CD4-positive, alpha-beta T cell treated with Interferon alpha-2 for 1 hour (primary cell): ENCODE results near the gene ZC3H6.
"Not testable (repeated sequence)": the region's sequence is repeated elsewhere in the genome, so short reads cannot be mapped to it uniquely, and the experiment has no call there.

ENCODE experiments used
- DNase-seq, 2 donors: peaks; one replicate each; pipeline ENCODE4 v3.0.0-alpha.2; 2020 to 2022

The ZC3H6 gene

DNA sequence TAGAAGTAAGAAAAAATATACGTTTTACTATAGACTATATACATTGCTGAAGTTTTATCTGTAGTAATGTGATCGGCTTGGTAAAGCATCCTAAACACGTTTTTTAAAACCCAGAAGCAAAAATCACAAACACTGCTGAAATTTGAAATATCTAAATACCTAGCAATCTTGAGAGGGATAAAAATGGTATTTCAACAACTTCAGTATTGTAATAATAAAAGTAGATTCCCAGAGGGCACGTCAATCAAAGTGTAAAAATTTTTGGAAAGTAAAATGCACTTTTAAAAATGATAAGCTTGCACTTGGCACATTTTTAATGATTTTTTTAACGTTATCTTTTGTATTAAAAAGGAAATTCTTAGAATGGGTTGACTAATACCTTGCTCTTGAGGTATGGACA lies 1.6 kb downstream of the ZC3H6 start:
- DNase-seq = no peak

DNA sequence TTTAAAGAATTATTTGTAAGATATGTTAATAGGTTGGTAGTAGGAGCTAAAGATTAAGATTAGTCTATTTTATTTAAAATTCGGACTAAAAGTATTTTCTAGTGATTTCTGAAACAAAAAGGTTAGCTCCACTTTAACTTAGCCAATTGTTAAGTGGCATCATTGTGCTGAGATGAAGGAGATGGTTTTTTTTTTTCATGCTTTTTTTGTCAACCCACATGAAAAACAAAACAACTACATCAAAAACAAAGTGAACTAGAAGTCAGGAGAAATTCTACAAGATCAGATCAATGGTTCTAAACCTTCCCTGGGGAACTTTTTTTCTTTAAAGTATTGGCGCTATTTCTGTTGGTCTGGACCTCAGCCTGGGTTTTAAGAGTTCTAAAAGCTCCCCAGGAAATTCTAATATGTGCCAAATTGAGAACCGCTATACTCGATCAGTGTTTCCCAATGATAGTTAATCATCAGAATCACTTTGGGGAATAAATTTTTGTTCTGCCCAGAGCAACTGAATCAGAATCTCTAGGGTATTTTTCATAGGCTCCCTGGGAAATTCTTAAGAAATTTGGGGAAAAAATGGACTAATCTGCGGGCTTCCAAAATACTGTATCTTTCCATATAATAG lies 2.3 kb downstream of the ZC3H6 start:
- peak in 1 of 2 donors; percentile 17 for DNase-seq

DNA sequence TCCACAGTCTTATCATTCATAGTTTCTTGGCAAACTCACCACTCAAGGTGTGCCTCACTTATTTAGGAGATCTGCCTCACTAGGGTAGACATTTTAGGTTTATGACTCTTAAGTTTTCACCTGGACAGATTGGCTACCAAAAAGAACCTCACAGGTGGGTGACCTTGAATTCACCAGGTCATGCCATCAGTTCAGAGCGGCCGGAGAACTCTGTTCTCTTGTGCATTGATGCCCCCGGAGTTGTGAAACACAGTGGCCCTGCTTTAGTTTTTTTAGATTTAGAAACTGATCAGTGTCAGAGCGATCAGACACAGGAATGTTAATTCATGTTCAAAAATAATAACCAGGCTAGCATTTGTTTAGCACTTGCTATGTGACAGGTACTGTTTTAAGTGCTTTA lies 6.7 kb downstream of the ZC3H6 start:
- DNase-seq = not testable (repeated sequence)

DNA sequence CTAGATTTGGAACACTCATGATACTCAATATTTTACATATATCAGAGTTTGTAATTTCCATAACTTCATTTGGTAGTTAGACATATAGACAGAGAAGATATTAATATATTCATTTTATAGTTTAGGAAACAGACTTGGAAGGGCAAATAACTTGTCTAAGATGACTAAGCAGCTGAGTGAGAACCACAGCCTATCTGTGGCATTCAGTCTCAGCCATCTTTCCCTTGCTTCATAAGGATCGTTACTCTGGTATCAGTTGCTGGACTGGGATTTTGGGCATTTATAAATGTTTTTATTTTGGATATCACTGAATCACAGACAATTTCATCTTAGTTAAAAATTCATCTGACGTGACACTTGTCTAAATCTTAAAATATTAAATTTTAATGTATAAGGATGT lies 8.1 kb downstream of the ZC3H6 start:
- DNase-seq = not testable (repeated sequence)

DNA sequence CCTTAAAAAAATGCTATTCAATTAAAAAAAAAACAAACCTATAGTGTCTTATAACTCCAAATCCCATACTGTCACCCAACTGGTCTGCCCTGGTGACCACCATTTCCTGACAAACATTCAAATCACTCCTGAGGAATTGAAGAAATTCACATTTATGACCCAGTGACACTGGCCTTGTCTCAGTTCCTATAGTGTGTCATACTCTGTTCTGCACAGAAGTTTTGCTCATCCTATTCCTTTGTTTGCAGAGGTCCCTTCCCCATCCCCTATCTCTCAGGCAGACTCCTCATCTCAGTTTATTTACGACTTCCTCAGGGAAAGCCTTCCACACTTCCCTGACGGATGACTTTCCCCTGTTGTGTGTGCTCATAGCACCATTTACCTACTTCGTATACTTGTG lies 14.7 kb downstream of the ZC3H6 start:
- no peak for DNase-seq

DNA sequence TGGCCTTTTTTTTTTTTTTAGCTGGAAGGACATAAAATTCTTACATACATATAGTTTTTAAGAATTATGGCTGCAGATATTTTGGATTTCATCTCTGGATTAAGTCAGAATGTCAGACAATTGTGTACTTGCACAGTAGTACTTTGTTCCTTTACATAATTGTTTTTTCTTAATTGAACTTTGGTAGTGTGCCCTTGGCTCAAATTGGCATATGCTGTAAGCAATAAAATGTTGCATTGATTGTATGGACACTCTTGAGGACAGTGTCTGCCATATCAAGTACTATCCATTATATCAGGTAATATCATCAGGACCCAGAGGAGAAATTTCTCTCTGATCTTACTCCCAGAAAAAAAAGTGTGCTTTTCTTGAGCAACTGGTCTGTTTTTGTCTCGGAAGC lies 15.3 kb downstream of the ZC3H6 start:
- DNase-seq = no peak

DNA sequence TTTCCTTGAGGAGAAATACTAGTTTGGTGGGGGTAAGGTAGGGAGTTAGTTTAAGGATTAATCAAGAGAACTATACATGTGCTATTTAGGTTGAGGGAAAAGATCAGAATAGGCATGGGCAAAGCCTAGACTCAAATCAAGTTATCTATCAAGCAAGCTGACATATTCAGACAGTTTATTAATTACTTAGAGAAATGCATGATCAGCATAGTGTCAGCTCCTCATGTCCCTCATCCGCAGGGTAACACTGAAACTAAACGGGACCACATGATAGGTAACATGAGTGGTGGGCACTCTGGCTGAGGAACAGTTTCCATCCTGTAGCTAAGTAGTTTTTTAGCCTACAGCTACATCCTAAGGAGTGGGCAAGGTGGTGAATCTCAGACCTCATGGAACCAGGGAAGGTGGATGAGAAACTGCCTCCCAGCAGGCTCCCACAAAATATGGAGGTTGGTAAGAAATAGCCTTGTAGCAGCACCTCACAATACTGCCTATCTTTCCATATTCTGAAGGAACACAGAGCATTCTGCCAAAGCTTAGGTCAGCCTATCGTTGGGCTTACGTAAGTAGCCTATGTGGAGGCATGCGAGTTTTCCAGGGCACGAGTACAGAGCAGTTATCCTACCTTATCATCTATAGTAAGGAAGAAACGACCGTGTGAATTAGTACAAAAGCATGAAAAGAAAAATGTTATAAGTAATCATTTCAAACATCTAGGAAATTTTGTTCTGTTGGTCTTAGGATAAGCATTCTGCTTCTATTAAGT lies 18.4 kb downstream of the ZC3H6 start:
- no peak for DNase-seq

DNA sequence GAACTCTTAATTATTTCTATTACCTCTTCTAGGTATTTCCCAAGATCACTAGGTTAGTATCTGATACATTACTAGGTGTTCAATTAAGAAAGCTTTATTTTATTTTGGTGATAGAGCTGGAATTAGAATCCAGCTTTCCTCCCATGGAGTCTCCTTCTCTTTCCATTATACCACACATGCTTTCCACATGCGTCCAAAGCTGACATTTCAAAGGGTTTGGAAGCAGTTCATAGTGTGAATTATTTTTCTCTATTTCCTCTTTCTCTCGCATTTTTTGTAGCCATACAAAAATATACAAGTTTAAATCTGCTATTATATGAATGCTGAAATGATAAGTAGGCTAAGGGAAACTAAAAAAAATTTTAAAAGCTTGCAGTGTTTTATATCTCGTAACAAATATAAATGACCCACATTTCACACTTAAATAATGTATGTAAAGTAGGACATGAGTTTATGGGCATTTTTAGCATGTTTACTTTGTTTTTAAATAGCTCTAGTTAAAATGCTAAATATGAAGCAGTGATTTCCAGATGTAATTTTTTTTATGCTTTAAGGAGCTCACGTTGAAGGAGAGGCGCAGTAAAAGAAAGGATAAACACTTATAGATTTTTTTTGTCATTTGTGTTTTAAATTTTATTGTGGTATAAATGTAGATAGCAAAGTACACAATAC lies 20.1 kb downstream of the ZC3H6 start:
- no peak for DNase-seq

DNA sequence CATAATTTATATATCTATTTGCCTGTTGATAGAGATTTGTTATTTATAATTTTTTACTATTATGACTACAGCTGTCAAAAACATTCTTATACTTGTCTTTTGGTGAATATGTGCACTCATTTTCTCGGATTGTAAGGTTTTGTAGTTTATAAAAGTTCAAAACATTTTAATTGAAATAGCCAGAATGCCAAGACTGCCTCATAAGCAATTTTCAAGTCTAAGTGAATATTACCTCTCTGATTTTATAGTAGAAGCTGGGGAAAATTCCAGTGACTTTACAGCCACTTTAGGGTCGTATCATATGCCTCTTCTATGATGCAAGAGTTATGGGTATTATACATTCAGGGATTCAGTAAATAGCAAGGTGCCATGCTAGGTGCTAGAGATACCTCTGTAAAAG lies 21.0 kb downstream of the ZC3H6 start:
- DNase-seq = no peak

DNA sequence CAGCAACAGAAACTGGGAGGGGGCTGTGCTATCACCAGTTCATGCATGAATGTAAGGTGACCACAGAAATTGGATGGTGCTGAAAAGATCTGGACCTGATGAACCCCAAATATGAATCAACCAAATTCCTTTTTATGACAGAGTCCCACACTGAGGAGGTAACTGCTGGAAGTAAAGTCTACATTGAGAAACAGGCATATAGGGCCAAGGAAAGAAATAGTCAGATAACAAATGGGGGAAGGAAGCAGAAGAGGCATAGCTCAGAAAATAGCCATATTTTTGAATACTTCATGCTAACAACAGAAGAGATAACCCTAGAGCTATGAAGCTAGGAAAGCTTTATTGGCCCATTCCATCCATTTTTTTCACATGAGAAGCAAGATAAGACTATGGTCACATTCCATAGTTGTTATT lies 25.8 kb downstream of the ZC3H6 start:
- no peak for DNase-seq

DNA sequence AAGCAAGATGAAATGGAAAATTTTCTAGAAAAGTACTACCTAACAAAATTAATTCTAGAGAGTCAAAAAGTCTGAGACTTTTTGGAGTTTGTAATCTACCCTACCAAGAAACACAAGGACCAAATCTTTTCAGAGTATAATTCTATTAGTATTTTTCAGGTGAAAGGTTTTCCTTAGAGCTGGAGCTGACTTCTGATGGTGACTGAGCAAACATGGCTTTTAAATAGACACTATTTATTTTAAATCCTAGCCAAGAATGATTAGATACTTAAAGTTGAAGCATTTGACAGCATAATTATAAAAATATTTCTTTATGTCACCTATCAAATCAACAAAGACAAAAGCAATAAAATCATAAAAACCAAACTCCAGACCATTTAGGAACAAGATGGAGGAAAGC lies 26.6 kb downstream of the ZC3H6 start:
- no peak for DNase-seq

DNA sequence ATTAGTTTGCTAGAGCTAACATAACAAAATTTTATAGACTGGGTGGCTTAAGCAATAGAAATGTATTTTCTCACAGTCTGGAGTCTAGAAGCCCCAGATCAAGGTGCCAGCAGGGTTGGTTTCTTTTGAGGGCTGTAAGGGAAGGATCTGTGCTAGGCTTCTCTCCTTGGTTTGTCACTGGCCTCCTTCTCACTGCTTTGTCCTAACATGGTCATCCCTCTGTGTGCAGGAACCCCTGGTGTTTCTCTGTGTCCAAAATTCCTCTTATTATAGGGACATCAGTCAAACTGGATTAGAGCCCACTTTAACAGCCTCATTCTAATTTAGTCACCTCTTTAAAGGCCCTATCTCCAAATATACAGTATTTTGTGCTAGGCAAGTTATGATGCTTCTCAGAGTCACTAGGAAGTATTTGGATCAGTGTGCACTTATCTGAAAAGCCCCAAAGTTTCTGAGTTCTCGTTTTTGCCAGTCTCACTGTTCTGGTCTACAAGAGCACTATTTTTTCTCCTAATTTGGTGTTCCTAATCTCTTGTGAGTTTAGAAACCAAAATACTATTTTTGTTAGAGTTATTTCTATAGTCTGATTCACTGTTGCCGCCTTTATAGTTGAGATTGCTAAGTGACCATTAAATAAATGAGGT lies 29.0 kb downstream of the ZC3H6 start:
- no peak for DNase-seq

DNA sequence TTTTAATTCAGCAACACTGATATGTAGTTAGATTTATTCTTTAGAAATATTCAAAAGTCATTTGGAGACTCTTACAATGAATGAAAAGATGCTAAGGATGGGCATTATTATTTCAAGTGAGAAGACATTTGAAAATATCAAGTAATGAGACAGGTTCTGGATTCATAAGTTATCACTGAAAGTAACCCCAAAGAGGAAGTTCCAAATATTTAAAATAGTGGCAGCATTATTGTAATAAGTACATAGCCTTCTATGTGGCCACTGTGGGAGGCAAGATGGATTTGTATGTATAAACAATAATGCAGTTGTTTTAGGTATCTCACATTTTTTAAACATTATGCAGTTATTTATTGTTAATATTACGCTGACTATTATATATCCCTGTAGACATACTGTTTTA lies 29.7 kb downstream of the ZC3H6 start:
- no peak for DNase-seq

DNA sequence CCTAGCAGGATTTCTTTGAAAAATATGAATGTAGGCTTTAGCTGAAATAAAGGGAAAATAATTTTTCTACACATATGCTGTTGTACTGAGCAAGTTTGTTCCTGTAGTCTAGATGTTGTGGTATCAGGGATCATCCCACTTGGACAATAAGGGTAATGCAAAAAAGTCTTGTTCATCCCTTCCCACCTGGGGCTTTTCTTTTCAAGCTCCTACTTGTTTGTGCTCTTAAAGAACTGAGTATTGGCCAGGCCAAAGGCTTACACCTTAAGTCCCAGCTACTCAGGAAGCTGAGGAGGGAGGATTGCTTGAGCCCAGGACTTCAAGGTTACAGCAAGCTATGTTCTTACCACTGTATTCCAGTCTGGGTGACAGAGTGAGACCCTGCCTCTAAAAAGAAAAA lies 35.5 kb downstream of the ZC3H6 start:
- no peak for DNase-seq

DNA sequence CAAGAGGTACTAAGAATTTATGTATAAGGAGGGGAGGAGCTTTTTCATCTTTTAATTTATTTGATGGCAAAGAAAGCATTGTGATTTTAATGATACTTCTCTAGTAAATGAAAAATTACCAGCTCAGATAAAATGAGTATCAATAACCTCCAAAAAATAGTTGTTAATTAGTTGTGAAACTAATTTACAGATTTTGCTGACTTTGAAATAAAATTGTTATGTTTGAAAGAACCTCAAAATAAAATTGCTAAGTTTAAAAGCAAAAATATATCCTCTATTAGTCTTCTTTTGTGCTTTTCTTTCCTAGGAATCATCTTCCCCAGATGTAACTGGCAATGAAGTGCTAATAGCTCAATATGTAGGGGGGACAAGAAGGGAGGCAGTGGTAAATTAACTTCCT lies 36.5 kb downstream of the ZC3H6 start:
- no peak for DNase-seq

DNA sequence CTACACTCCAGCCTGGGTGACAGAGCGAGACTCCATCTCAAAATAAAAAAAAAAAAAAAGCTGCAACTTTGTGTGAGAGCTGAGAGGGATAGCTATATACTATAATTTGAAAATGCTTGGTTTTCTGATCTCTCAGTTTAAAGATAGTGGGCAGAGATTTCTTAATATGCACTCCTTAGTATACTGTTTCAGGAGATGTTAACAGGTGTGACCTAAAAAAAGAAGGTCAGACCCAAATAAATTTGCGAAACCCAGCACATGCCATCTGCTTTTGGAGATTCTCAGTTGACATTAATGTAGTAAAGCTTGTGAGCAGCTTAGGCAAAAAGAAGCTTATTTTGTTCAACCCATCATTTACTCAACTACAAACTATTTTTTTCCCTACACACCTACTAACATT lies 37.4 kb downstream of the ZC3H6 start:
- DNase-seq = no peak

DNA sequence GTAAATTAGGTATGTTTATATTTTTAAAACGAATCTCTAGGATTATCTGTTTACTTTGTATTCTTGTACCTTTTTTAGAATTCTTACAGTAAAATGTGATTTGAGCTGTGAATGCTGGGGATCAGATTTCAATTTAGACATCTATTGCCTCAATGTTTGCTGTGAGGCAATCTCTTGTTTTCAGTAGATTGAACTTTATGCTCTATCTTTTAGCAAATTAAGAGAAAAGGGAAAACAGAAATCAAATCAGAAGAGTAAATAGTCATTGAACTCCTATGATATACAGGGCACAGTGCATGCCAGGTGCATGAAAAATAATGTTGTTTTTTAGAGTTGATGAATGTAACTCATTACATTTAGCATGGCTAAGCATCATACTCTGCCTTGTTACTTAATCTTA lies 39.5 kb downstream of the ZC3H6 start:
- DNase-seq = no peak

DNA sequence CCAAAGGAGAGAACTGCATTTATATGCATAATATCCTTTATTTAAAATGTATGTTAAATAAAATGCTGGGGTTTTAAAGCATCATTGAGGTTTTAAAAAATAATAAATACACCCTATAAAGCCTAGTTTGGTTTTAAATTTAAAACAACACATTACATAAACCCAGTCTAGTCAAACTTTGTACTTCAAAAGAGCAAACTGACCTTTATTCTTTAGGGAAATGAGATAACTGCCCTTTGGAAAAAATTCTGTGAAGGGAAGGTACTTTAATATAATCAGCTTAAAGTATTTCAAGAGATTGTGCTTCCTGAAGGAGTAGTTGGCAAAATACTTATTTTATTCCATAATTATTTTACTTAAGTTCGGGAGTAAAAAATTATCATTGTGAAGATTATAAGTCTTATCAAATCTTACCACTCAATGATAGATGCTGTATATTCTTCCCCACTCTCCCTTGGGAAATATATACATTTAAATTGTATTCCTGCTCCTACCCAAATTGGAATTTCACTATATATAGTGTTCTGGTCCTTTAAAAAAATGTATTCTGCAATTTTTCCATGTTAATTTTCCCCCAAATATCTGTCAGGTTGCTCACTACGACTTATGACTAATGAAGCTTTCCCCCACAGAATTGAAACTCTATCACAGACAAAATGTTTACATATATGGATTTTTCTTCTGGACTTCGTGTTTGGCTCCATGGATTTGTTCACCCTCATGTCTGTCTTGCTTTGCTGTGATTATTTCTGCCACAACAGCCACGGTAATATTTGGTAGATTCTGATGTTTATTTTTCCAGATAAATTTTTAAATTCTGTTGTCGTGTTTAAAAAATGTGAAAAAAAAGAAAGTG lies 42.1 kb downstream of the ZC3H6 start:
- no peak for DNase-seq

DNA sequence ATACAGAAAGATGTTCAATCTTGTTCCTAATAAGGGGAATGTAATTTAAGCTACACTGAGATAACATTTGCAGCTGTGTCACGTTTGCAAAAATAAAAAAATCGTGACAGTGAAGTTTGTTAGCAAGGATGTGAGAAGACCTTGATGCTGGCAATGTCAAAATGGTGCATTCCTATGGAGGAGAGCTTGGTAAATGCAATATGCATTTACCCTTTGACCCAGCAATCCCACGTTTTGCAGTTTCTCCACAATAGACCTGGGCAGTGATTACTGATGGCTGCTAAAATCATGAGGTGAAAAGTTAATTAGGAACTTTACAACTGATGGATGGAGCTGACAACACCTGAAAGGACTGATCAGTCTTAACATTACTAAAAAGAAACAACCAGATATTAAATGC lies 43.1 kb downstream of the ZC3H6 start:
- DNase-seq = no peak

DNA sequence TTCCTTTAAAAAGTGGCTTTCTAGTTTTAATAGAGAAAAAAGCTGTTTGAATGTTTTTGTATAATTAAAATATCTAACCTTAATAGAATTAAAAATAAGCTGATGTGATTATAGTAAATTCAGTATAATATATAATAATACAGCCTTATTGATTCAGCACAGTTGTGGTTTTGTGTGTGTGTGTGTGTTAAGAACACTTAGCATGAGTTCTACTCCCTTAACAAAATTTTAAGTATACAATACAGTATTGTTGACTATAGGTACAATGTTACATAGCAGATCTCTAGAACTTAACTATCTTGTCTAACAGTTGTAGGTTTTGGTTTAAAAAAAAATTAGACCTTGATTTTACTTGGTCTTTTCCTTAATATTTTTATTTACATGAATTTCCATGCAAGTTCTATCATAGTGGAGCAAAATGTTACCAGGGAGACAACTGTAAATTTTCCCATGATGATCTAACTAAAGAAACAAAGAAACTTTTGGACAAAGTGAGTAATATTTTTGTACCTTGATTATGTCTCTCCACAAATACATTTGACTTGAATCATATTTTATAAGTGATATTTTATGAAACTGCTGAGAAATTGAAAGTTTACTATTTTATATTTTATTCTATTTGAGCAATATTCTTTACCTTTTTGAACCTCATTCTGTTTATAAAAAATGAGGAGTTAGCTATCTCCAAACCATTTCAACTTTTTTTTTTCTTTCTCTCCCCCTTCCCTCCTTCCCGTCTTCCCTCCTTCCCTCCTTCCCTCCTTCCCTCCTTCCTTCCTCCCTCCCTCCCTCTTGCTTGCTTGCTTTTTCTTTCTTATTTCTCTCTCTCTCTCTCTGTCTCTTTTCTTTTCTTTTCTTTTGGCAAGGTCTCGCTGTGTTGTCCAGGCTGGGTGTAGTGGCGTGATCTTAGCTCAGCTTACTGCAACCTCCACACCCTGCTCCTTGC lies 46.3 kb downstream of the ZC3H6 start:
- no peak for DNase-seq

DNA sequence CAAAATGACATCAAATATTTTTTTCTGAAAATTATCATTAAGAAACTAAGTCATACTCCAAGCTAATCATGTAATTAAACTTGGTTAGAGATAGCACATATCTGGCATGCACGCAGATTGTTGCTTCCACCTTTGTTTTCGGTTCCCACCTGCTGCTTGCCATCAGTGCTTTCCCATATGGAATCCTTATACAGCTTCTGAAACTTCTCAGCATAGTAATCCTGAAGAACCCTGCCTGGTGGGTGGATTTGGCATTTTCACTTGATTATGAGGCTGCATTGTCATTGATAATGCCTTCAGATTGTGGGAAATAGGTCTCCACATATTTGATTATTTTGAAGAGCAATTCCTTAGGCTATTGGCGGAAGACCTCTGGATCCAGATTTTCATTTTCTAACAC lies 47.5 kb downstream of the ZC3H6 start:
- DNase-seq = no peak
